Duodenal mucosa (tissue), 2 donors: ENCODE results near the gene RHCE.
"Not testable (repeated sequence)": the region's sequence is repeated elsewhere in the genome, so short reads cannot be mapped to it uniquely, and the experiment has no call there.

Experiments
- H3K27ac ChIP-seq: one replicate; pipeline ENCODE4 v1.7.0; 2013; ENCODE audit warnings: low read depth, low read length
- H3K27me3 ChIP-seq, 2 donors: one replicate each; pipeline ENCODE4 v1.7.0; 2013; ENCODE audit warnings: low read length in 2 of 2, control low read depth in 1 of 2; ENCODE audit not compliant: insufficient read depth in 2 of 2, control insufficient read depth in 1 of 2
- H3K36me3 ChIP-seq, 2 donors: one replicate each; pipeline ENCODE4 v1.7.0; 2013; ENCODE audit warnings: low read length in 2 of 2, control low read depth in 1 of 2; ENCODE audit not compliant: insufficient read depth in 2 of 2, control insufficient read depth in 1 of 2
- H3K4me1 ChIP-seq, 2 donors: one replicate each; pipeline ENCODE4 v1.7.0; 2013; ENCODE audit warnings: low read length in 2 of 2, control low read depth in 1 of 2; ENCODE audit not compliant: insufficient read depth in 2 of 2, control insufficient read depth in 1 of 2
- H3K4me3 ChIP-seq, 2 donors: one replicate each; pipeline ENCODE4 v1.7.0; 2013; ENCODE audit warnings: low read length in 2 of 2, low read depth in 1 of 2
- H3K9ac ChIP-seq, 2 donors: one replicate each; pipeline ENCODE4 v1.7.0; 2013; ENCODE audit warnings: low read length in 2 of 2, low read depth in 1 of 2
- H3K9me3 ChIP-seq, 2 donors: one replicate each; pipeline ENCODE4 v1.7.0; 2013; ENCODE audit warnings: low read length in 2 of 2, control low read depth in 1 of 2; ENCODE audit not compliant: control insufficient read depth in 1 of 2

Gene RHCE

GRCh38 chr1:25402947-25403803 is 17.4 kb downstream of the RHCE start:
- not testable (repeated sequence) for H3K36me3 ChIP-seq, H3K4me3 ChIP-seq, H3K27me3 ChIP-seq, H3K4me1 ChIP-seq, H3K9ac ChIP-seq, H3K9me3 ChIP-seq, H3K27ac ChIP-seq

- H3K4me1 ChIP-seq, H3K4me3 ChIP-seq, H3K27me3 ChIP-seq, H3K27ac ChIP-seq, H3K9ac ChIP-seq, H3K9me3 ChIP-seq, H3K36me3 ChIP-seq: not testable (repeated sequence)
Observed at GRCh38 chr1:25398079-25398478, 22.5 kb downstream of the RHCE start.

- not testable (repeated sequence) for H3K4me1 ChIP-seq, H3K4me3 ChIP-seq, H3K27me3 ChIP-seq, H3K27ac ChIP-seq, H3K36me3 ChIP-seq, H3K9ac ChIP-seq, H3K9me3 ChIP-seq
Observed at GRCh38 chr1:25397549-25397948, 23.1 kb downstream of the RHCE start.

- Histone ChIP-seq H3K4me1 (no peaks in the 10 kb centered on the region), H3K9ac (no peak overlapping the region), H3K9me3 (no peaks in the 10 kb centered on the region)
Observed at GRCh38 chr1:25392841-25393240, 27.8 kb downstream of the RHCE start.

GRCh38 chr1:25389721-25390120 is 30.9 kb downstream of the RHCE start:
- not testable (repeated sequence) for H3K27ac ChIP-seq, H3K9me3 ChIP-seq, H3K4me3 ChIP-seq, H3K27me3 ChIP-seq, H3K4me1 ChIP-seq, H3K9ac ChIP-seq, H3K36me3 ChIP-seq

More at GRCh38 chr1:25392841-25393240, 27.8 kb downstream of the RHCE start:
- no peak overlapping the region for H3K4me3 ChIP-seq
- H3K27ac ChIP-seq: no peak overlapping the region
- no peaks in the 10 kb centered on the region for H3K36me3 ChIP-seq
- no peaks in the 10 kb centered on the region for H3K27me3 ChIP-seq

- H3K27ac ChIP-seq, H3K9me3 ChIP-seq, H3K4me3 ChIP-seq, H3K4me1 ChIP-seq, H3K9ac ChIP-seq, H3K27me3 ChIP-seq, H3K36me3 ChIP-seq: not testable (repeated sequence)
Observed at GRCh38 chr1:25388691-25389090, 31.9 kb downstream of the RHCE start.

GRCh38 chr1:25387096-25387495 is 33.5 kb downstream of the RHCE start:
- H3K4me3 ChIP-seq, H3K27ac ChIP-seq, H3K9ac ChIP-seq, H3K9me3 ChIP-seq, H3K36me3 ChIP-seq, H3K27me3 ChIP-seq, H3K4me1 ChIP-seq: not testable (repeated sequence)

- H3K9me3 ChIP-seq, H3K27ac ChIP-seq, H3K9ac ChIP-seq, H3K36me3 ChIP-seq, H3K4me3 ChIP-seq, H3K27me3 ChIP-seq, H3K4me1 ChIP-seq: not testable (repeated sequence)
Observed at GRCh38 chr1:25383875-25384274, 36.8 kb downstream of the RHCE start.

- H3K4me3 ChIP-seq, H3K27ac ChIP-seq, H3K9ac ChIP-seq, H3K36me3 ChIP-seq, H3K27me3 ChIP-seq, H3K9me3 ChIP-seq, H3K4me1 ChIP-seq: not testable (repeated sequence)
Observed at GRCh38 chr1:25383090-25383489, 37.5 kb downstream of the RHCE start.

GRCh38 chr1:25382543-25382942 is 38.1 kb downstream of the RHCE start:
- H3K36me3 ChIP-seq, H3K9ac ChIP-seq, H3K27me3 ChIP-seq, H3K4me1 ChIP-seq, H3K4me3 ChIP-seq, H3K27ac ChIP-seq, H3K9me3 ChIP-seq: not testable (repeated sequence)

- H3K36me3 ChIP-seq, H3K27me3 ChIP-seq, H3K4me1 ChIP-seq, H3K9me3 ChIP-seq, H3K9ac ChIP-seq, H3K27ac ChIP-seq, H3K4me3 ChIP-seq: not testable (repeated sequence)
Observed at GRCh38 chr1:25378367-25378766, 42.3 kb downstream of the RHCE start.
